Kasumi-1 (cell line): ENCODE measurements around the gene FBXL20.
"Not testable (repeated sequence)": the region's sequence is repeated elsewhere in the genome, so short reads cannot be mapped to it uniquely, and the experiment has no call there.

Source experiments
- DNase-seq, 2 experiments: peaks; one replicate each; lab custom pipeline; 2025; lab: John Stamatoyannopoulos, UW

The FBXL20 gene

DNA sequence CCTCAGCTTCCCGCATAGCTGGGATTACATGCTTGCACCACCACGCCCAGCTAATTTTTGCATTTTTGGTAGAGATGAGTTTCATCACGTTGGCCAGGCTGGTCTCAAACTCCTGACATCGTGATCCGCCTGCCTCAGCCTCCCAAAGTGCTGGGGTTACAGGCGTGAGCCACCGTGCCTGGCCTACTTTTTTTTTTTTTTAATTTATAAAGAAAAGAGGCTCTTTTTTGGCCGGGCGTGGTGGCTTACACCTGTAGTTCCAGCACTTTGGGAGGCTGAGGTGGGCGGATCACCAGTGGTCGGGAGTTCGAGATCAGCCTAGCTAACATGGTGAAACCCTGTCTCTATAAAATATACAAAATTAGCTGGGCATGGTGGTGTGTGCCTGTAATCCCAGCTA, 151.3 kb downstream of the FBXL20 start:
- DNase-seq = not testable (repeated sequence)

DNA sequence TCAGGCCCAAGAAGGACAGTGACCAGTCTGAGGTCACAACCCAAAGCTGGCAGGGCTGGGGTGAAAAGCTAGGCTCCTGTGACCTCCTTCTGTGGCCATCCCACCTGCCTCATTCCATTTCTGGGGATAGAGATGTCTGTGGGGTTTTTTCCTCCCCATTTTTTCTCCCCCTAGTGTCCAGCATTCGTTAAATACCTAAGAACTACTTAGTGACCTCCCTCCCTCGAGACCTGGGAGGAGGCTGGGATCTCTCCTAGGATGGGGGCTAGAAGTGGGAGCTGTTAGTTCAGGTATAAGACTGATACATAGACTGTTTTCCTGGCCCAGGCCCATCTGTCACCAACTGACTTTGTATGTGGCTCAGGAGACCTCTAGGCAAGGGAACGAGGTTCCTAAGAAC, 155.2 kb downstream of the FBXL20 start:
- no peak for DNase-seq

DNA sequence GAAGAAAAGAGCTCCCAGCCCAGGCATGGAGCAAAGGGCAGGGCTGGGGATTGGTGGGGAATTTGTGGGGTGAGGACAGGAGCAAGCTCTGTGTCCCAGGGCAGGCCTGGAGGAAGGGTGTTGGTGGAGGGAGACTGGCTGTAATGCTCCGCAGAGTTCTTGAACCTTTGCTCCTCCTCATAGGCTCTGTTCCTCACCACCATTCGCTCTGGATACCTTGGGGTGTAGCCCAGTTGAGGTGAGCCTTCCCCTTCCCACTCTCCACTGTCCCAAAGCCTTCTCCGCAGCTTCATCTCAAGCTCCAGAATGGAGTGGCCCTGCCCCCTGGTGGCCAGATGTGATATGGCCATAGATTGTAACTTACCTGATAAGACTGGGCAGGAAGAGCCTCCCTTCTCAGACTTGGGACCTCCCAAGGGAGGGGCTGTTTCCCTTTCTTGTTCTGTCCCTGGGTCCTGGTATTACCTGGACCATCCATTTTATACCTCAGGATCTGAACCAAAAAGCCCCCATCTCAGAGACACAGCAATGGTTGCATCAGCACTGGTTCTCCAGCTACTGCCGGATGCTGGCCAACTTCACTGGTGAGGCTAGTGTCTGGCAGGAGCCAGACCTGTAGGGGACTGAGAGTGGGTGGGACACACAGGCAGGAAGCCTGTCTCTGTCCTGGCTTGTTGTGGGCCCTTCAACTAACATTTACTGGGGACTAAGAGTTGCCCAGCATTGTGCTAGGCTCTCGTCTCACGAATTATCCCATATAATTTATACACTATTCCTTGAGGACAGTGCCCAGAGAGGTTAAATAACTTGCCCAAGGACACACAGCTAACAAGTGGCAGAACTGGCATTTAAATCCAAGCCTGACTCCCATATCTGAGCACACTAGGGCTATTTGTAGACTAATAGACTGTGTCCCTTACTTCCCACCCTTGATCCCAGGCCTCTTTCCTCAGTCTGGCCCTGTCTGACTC, 156.5 kb downstream of the FBXL20 start:
- peak; percentile 74 to 78 for DNase-seq

DNA sequence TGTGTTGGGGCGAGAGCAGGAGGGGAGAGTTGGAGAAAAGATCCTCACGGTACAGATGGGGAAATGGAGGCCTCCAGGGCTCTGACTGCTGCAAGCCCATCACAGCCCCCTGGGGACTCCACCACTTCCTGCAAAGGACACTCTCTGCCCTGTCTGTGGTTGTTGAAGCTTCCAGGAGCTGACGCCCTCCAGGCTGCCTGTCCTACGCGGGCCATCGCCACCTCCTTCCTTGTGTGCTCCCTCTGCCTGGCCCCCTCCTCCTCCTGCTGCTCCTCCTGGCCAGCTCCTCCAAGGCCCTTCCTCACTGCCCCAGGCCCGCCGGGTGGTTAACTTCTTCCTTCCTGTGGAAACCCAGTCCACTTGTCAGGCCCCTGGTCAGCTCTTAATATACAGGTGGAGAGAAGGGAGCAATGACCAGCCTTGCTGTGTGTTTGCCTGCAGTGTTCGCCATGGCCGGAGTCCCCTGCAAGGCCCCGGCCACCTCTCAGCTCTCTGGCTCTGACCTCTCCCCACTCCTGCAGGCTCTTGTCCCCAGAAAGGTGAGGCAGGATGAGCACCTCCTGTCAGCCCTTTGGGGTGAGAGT, 157.3 kb downstream of the FBXL20 start:
- peak; percentile 31 to 48 for DNase-seq

DNA sequence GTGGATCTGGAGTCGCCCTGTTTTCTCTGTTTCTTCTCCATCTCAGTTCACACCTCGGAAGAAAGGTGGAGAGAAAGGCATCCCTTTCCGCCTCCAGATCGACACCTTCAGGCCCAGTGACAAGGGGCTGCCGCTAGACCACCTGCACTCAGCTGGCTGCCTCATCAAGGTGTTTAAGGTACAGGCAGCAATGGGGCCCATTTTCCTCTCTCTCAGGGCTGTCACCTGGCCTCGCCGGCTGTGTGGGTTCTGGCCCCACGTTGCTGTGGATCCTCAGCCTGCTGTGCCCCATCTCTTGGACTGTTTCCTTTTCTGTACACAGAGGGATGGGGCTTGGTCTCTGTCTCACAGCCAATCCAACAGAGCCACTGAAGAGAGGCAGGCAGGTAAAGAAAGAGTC, 158.3 kb downstream of the FBXL20 start:
- DNase-seq = no peak

DNA sequence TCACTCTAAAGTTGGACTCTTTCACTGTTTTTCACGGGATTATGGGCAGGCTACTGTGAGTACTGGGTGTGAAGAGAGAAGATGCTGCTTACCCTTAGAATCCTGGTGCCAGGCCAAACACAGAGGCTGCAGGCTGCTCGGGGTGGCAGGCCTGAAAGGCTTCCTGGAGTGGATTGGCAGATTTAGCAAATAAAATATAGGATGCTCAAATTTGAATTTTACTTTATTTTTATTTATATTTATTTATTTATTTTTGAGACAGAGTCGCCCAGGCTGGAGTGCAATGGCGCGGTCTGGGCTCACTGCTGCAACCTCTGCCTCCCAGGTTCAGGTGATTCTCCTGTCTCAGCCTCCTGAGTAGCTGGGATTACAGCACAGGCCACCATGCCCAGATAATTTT, 160.8 kb downstream of the FBXL20 start:
- DNase-seq = no peak

DNA sequence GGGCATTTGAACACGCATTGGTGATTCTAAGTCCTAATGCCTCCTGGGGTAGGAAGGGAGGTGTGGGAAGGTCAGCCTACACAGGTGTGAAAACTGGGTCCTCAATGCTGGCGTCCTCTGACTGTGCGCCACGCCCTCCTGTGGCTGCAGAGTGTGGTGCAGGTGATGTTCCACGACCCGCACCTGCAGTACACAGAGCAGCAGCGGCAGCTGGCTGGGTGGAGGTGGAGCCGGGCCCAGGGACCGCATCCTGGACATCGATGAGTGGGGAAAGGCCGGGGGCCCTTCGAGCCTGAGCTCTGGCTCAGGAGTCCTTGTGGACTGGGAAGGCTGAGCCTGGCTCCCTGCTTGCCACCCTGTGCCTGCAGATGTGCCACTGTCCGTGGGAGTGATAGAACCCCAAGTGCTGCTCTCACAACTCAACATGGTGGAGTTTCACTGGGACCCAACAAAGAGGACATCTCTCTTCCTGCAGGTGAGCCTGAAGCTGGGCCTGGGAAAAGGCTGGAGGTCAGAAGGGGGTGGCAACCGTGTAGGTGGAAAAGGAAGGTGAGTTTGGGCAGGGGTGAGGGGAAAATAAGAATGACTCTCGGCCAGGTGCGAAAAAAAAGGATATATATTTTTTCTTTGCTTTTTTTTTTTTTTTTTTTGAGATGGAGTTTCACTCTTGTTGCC, 161.6 kb downstream of the FBXL20 start:
- DNase-seq = peak in 1 of 2 experiments; percentile 12

DNA sequence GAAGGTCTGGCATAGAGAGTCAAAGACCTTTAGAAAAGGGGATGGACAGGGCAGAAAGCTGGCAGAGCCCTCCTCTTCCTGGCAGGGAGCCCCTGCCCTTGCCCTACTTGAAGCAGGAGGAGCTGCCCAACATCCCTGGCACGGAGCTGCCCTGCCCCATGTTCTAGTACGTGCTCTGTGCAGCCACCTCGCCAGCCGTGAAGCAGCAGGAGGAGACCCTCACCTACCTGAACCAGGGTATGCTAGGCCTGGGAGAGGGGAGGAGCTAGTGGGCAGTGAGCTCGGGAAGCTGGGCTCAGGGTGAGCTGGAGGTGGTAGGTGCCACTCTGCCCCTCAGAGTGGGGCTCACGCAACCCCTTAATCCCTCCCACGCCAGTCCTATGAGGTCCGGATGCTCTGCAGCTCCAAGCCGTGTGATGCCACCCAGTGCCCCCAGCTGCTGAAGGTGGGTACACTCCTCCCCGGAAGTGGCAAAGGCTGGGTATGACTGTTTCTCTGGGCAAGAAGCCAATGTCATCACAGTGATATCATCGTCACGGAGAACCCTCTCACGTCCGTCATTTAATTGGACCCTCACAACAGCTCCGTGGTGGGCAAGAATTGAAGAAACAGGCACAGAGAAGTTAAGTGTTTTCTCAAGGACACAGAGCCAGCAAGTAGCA, 163.0 kb downstream of the FBXL20 start:
- no peak for DNase-seq

DNA sequence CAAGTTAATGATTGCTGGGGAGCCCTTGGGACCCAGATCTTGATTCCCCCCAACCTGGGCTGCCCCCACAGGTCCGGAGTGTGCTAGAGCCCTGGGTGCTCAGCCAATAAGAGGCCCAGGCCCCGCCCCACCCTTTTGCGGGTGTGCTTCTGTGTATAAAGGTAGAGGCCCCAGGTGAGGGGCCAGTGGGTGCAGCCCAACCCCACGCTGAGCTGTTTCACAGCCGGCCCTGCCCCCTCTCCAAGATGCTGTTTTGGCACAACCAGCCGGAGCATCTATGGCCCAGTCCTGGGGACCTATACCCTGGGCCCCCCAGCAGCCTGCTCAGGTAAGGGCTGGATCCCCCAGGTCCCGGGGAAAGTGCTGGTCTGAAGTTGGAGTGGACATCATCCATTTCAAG, 163.8 kb downstream of the FBXL20 start:
- no peak for DNase-seq

DNA sequence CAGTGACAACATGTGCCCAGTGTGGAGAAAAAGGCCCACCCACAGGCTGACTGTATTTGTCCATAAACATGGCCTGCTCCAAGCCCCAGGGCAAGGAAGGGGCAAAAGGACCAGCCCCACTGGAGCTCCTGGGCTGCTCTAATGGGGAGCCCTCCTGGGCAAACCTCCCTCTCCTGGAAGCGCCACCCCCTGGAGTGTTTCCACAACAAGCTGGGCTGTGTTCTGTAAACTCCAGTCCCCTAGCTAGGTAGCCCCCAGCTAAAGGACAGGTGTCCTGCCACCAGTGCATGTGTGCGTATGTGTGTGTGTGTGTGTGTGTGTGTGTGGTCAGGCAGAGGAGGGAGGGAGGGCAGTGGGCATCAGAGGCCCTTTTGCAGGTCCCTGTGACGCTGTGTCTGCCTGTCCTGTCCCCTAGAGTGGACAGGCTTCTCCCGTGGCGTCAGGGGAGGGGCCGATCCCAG, 164.4 kb downstream of the FBXL20 start:
- no peak for DNase-seq

DNA sequence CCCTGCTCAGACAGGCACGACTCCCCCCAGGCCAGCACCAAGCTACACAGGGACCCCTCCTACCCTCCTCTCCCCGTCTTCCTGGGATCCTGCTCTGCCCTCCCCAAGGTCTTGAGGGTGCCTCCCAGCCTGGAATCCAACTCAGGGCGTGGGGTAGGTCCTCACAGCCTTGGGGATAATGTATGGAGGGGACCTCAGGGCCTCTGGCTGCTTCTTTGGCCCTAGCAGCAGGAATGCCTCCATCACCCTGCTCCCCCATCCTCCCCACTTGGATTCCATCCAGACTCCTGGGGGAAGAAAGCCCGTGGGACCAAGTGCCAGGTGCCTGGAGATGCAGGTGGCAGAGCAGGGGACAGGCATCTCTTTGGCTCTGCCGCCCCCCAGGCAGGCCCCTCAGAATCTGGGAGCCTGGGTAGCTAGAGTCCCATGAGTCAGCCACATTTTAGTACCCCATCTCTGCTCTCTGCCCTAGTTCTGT, 164.9 kb downstream of the FBXL20 start:
- no peak for DNase-seq

DNA sequence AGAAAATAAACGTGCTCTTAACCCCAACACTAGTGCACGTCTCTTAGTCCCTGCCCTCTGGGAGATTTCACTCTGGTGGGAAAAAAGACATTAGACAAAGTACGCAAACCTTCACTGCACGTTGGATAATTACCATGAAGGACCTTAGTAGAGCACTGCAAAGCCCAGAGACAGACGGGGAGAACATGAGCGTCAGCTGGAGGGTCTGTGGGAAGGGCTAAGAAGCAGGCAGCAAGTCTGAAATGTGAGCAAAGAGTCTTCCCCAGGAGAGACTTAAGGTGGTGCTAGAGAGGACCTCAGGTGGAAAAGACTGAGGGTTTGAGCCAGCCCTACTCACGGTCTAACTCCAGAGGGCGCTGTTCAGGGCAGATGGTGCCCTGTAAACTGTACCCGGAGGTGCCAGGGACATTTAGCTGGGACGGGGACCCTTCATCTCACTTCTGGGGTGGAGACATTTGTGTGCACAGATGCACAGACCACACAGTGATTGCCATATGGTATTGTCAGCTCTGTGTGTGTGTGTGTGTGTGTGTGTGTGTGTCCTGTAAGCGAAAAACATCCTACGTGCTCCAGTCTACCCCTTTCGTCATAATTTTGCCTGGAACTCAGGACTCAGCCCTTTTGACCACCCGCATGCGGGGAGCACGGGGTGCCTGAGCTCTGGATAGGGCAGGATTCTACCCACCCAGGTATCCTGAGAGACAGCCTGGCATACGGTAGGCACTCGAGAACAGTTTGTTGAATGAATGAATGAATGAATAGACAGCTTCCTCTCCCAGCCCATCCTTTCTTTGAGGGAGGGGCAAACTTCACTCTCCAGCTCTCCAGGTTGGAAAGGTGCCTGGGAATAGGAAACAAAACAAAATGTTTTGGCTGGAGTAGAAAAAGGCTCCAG, 165.6 kb downstream of the FBXL20 start:
- peak; percentile 94 to 97 for DNase-seq

DNA sequence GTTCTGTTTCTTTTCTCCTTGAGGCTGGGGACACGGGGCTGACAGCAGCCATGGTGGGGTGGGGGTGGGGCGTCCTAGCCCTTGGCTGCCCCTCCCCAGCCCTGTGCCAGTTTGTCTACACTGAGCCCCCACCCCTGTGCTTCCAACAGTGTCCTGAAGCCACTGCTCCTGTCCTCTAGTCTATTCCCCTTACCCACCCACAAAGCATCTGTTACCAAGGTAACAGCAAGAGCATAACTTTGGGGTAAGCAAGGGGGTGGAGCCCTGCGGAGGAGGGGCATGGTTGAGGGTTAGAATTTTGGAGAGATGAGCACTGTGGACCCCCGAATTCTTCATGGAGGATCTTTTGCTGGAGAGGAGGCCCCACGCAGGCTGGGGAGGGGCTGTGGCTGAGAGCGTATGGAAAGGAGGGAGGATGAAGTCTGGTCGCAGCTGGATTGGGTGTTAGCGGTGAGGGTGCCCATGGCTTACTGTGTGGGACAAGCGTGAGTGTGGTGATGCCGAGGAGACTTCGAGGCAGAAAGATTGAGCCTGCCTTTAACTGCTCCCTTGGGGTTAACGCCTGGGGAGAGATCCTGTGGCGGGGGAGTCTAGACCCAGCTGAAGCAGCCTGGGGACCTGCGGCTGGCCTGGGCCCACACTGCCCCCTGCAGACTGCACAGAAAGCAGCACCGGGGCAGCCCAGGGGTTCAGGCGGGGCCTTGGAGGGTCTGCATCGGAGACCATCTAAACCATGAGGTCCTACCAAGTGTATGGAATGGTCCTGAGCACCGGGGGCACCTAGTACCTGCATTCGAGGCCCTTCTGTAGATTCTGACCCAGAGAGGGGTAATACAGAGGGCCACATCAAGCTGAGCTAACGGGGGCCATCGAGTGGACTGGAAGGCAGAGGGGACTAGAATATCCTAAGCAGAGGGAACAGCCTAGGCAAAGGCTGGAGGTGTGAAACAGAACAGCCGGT, 169.6 kb downstream of the FBXL20 start:
- peak; percentile 16 to 47 for DNase-seq

DNA sequence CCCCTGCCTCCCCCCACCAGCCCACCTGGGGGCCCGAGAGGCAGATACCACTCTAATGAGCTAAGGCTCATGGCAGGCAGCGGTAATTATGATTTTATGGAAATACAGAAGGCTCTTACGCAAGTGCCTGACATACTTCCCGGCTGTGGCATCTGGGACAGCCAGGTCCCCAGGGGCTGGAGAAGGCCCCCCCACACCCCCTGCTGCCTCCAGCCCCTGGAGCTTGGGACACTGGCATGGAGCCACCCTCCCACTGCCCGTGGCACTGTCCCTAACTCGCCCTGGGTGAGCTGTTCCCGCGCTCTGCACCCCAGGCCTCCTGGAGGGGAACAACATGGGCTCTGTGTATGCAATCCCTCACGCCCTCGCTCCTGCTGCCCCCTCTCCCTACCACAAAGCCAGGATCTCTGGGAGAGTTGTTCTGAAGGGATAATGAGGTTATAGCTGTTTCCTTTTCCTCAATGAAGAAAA, 170.3 kb downstream of the FBXL20 start:
- DNase-seq = no peak

DNA sequence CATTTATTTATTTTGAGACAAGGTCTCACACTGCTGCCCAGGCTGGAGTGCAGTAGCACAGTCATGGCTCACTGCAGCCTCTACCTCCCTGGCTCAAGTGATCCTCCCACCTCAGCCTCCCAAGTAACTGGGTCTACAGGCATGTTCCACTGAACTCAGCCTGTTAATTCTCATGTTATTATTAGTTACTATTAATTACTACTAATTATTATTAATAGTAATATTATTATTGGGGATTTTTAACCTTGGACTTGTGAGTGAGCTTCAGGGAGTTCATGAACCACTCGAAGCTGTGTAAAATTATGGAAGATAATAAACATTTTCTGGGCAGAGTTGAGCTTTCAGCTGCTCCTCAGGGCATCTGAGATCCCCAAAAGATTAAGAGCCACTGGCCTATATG, 171.1 kb downstream of the FBXL20 start:
- DNase-seq = no peak

DNA sequence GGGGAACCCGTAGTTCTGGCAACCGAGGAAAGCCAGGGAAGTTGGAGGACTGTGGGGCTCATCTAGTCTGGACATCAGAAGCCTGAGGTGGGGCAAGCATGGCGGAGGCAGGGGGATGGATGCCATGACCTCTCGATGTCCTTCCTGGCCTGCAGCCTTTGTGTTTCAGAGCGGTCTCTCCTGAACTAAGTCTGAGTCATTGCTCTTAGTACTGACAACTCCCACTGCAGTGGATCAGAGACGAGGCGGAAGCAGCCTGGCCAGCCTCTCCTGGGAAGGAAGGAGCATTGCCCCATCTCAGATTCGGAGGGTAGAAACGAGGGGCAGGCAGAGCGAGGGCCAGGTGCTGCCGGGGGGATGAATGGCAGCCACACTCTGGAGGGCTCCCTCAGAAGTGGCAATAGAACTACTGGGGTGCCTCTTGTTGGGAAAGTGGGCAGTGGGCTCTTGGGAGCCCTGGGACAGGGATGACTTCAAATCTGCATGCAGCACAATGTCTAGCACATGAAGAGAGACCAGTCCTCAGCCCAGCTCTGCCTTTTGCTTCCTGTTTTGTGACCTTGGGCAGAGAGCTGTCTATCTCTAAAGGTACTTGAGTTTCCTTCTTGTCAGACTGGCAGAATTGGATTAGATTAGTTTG, 172.0 kb downstream of the FBXL20 start:
- peak; percentile 30 to 45 for DNase-seq

DNA sequence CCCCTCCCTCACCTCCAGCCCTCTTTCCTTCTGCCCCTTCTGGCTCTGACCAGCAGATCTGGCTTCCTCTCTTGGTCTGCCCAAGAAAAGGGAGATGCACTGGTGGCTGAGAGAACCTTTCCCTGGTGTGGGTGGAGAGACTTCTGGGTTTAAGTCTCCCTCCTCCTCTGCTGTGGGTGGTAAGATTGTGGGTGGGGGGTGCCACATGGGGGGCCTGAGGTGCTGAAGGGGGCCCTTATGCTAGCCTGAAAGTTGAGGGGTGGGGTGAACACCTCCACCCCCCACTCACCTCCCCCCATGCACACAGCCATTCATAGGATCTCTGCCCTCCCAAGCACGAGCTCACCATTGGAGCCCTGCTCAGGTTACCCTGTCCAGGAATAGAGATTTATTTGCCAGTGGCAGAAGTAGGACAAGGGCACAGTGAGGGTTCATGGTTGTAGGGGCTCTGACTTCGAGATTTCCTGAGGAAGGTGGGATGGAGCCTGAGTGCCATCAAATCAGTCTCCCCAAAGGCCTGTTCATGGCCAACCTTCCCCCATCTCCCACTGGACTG, 174.0 kb downstream of the FBXL20 start:
- DNase-seq = no peak

DNA sequence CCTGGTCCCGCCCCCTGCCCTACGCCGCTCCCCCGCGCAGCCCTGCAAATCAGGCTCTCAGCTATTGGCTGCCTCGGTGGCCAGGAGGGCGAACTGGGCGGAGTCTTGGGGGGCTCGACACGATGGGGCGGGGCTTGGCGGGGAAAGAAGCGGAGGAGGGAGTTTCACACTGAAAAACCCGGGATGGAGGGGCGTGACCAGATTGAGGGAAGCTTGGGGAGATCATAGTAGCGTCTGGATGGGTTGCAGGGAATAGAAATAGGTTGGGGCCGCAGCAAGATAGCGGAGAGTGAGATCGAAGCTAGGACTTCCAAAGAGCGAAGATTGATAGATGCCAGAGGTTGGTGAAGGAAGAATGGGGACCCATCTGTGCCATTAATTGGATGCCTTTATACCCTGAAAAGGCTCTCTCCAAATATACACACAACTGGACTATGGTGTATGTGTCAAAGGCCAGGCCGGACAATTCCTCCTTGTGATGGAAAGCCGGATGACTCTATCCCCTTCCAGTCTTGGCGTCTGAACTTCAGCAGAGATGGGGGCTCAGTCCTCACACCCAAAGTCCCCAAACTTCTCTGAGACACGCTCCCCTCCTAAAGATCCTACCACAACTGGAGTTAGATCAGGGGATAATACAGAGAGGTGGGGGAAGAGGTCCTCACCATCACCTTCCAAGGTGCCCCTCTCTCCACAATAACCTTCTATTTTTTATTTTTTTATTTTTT, 175.3 kb downstream of the FBXL20 start:
- DNase-seq = no peak
